Mesodermal cell (in vitro differentiated cells): ENCODE data around the gene ZDHHC14.

Source experiments
- H3K27ac ChIP-seq: 2 replicates; pipeline ENCODE4 v1.7.0; 2013; ENCODE audit warnings: mild to moderate bottlenecking, low read depth, low read length, moderate library complexity; ENCODE audit not compliant: severe bottlenecking
- H3K36me3 ChIP-seq: 2 replicates; pipeline ENCODE4 v1.7.1; 2013; ENCODE audit warnings: mild to moderate bottlenecking, low read length, moderate library complexity; ENCODE audit not compliant: control insufficient read depth, insufficient read depth
- H3K4me1 ChIP-seq: one replicate; pipeline ENCODE4 v1.7.1; 2013; ENCODE audit warnings: mild to moderate bottlenecking, low read length; ENCODE audit not compliant: insufficient read depth, control insufficient read depth, poor library complexity, severe bottlenecking
- H3K4me3 ChIP-seq: 2 replicates; pipeline ENCODE4 v1.7.0; 2013; ENCODE audit warnings: low read length, control low read depth, mild to moderate bottlenecking; ENCODE audit not compliant: insufficient read depth, poor library complexity, severe bottlenecking; ENCODE audit errors: extremely low read depth
- H3K9me3 ChIP-seq: 2 replicates; pipeline ENCODE4 v1.7.1; 2013; ENCODE audit warnings: mild to moderate bottlenecking, low read length, moderate library complexity; ENCODE audit not compliant: control insufficient read depth
- WGBS, 2 experiments: methylation state at CpG; one replicate each; pipeline ENCODE4 v1.1.5; 2013; ENCODE audit warnings: missing lambda C conversion rate in 2 of 2; ENCODE audit not compliant: insufficient coverage in 2 of 2; 5-methylcytosine and 5-hydroxymethylcytosine counted together

The ZDHHC14 gene

DNA sequence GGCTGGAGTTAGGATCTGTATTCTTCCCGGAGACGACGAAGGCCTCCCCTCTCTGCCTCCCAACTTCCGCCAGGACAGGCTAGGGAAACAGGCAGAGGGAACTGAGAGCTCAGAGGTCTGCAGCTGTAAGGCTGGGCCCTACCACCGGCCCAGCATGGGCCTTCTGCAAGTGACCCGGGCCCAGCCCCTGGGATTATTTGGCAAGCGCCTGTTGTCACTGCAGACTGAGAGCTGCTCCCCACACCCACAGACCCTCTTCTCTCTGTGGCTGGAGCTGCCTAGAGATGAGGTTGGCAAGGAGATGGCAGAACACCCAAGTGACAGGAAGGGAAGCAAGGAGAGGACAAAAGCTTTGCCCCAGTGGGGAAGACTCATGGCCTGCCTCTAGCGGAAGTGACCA lies 212.6 kb downstream of the ZDHHC14 start:
- no peaks in the 10 kb centered on the region for H3K36me3 ChIP-seq
- no peaks in the 10 kb centered on the region for H3K4me1 ChIP-seq
- no peak overlapping the region for H3K27ac ChIP-seq
- no peak overlapping the region for H3K4me3 ChIP-seq
- 84 to 85% methylated on average over 6 to 7 of the region's 8 CpGs for WGBS, 2 experiments
- H3K9me3 ChIP-seq = peaks cover 30% of the 10 kb centered on the region

DNA sequence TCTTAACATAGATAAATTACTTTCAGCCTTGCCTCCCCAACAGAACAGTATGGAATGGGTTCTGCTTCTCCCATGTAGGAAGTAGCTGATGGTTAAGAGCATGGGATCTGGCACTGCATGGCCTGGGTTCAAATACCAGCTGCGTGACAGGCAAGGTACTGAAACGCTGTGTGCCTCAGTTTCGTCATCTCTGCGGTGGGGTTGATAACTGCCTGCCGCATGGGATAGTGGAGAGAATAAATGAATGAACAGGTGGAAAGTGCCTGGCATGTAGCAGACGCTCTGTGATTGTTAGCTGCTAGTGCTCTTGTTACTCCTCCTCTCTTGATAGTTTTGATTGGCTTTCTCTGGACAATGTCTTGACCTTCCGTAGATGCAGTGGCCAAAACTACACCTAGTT lies 213.3 kb downstream of the ZDHHC14 start:
- Histone ChIP-seq H3K4me1 (no peaks in the 10 kb centered on the region), H3K9me3 (peaks cover 23% of the 10 kb centered on the region), H3K4me3 (no peak overlapping the region), H3K36me3 (no peaks in the 10 kb centered on the region), H3K27ac (no peak overlapping the region)
- WGBS, 2 experiments = 91% methylated on average over 6 to 7 of the region's 7 CpGs

DNA sequence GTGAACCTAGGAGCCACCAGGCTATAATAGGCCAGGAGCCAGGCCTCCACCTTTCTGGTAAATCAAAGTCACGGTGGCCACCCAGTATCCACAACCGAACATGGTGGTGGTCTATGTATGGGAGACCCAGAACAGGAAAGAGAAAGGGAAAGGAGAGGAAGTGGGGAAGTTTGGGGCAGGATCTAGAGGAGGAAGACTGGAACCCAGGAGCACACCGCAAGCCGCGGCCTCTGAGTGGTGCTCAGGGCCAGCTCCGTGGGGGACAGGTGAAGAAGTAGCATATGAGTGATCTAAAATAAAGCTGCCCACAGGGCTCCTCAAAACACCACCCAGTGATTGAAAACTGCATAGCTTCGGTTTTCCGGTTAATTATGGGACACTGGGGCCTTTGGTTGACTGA lies 214.8 kb downstream of the ZDHHC14 start:
- no peak overlapping the region for H3K27ac ChIP-seq
- peaks cover 9% of the 10 kb centered on the region for H3K9me3 ChIP-seq
- WGBS, 2 experiments = 91 to 99% methylated on average over 7 to 8 of the region's 8 CpGs
- no peaks in the 10 kb centered on the region for H3K4me1 ChIP-seq
- no peak overlapping the region for H3K4me3 ChIP-seq
- no peaks in the 10 kb centered on the region for H3K36me3 ChIP-seq

DNA sequence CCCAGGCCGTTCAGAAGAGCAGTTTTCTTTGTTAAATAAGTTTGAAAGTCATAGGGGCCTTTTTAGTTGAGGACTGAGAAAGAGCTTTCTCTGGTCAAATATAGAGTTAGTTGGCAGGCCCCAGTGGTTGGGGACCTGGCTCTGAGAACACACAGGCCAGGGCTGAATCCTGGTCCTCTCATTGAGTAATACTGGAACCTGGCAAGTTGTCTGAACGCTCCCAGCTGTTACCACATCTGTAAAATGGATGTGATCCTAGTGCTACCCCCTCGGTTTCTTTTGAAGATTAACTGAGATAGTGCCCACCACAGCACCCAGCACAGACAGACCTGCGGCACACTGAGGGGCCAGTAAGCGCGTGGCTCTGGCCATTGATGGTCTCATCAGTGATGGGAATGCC lies 215.5 kb downstream of the ZDHHC14 start:
- H3K9me3 ChIP-seq = peaks cover 5% of the 10 kb centered on the region
- H3K4me1 ChIP-seq = no peaks in the 10 kb centered on the region
- H3K36me3 ChIP-seq = no peaks in the 10 kb centered on the region
- H3K27ac ChIP-seq = no peak overlapping the region
- no peak overlapping the region for H3K4me3 ChIP-seq
- WGBS, 2 experiments = 91 to 98% methylated on average over 6 of the region's 6 CpGs

DNA sequence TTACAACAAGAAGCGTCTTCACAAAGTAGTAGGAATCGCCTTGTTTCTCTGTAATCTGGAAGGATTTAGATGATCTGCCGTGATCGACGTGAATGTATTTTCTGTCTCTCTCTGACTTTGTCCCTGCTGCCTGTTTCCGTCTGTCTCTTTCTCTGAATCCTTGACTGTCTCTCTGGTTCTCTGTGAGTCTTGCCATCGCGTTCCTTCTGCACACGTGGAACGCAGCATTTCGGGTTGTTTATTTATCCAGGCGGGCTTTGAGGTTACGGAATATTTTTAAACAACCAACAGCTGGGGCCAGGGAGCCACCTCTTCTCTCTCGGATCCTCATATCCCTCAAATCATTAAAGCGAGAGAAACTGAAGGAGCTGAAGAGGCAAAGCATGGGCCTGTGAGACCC lies 215.9 kb downstream of the ZDHHC14 start:
- Histone ChIP-seq H3K27ac (no peak overlapping the region), H3K36me3 (no peaks in the 10 kb centered on the region), H3K4me3 (no peak overlapping the region), H3K9me3 (peaks cover under 1% of the 10 kb centered on the region), H3K4me1 (no peaks in the 10 kb centered on the region)
- 92 to 97% methylated on average over 11 to 14 of the region's 15 CpGs for WGBS, 2 experiments

DNA sequence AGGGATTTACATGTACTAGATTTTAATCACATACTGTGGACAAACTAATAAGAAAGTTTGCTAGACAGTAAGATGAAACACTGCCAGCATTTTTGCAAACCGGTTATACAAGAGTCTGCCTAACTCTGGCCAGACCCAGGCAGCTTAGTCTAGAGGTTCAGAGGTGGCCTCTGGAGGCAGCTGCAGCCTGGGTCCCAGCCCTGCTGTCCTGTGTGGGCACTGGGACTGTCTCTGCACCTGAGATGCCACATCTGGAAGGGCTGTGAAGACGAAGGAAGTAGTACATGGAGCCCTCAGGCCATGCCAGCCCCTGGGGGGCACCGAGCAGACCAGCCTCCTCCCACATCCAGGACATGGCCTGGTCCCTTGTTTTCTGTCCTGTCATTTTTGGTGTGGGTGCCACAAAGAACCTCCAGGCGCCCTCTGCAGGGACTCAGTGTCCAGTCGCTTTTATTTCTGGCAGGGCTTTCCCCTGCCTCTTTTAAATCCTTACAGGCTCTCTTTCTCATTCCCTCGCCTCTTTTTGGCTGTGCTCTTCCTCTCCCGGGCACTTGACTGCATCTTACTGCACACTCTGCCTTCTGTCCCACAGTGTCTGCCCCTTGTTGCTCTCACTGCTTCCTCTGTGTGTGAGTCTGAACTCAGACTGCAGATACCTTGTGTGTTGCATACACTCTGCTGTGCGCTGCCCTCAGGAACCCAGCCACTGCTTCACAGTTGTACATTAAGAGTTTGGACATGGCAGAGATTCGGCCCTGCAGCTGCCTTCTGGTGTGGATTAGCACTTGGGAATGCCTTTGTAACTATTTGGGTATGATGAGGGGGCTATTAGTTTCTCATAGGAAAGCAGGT lies 216.7 kb downstream of the ZDHHC14 start:
- Histone ChIP-seq H3K4me3 (no peak overlapping the region), H3K9me3 (no peaks in the 10 kb centered on the region), H3K4me1 (no peaks in the 10 kb centered on the region), H3K36me3 (no peaks in the 10 kb centered on the region), H3K27ac (no peak overlapping the region)
- WGBS, 2 experiments = 35 to 42% methylated on average over 8 of the region's 9 CpGs

DNA sequence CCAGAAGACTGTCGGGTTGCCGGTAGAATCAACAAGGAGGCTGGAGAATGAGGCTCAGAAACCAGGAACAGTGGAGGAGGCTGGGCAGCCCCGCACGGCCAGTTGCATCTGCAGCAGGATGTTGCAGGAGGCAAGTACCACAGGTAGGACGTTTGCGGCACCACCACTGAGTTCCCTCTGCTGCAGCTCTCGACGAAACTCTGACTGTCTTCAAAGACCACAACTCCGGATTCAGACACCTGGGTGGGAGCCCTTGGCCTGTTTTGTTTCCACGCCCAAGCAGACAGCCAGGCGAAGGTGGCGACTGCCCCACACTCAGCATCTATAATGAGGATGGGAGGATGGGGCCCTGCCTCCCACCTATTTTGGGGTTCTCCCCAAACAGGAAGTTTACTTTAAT lies 218.2 kb downstream of the ZDHHC14 start:
- H3K36me3 ChIP-seq = no peaks in the 10 kb centered on the region
- H3K9me3 ChIP-seq = no peaks in the 10 kb centered on the region
- no peak overlapping the region for H3K27ac ChIP-seq
- 85 to 90% methylated on average over 6 to 10 of the region's 12 CpGs for WGBS, 2 experiments
- no peak overlapping the region for H3K4me3 ChIP-seq
- H3K4me1 ChIP-seq = no peaks in the 10 kb centered on the region

DNA sequence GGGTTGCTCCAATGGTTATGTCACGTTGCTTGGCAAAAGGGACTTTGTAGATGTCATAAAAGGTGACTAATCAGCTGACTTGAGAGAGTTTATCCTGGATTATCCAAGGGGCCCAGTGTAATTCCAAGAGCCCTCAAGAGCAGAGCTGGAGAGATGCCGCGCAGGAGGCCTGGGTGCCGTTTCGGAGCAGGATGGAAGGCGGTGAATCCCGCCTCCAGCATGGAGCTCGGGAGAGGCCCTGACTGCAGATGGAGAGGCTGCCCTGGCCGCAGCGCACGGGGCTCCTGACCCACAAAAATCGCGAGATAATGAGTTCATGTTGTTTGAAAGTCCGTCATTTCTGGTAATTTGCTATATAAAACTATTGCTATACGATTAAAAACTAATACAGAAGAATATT lies 219.8 kb downstream of the ZDHHC14 start:
- Histone ChIP-seq H3K9me3 (no peaks in the 10 kb centered on the region), H3K4me3 (no peak overlapping the region), H3K36me3 (no peaks in the 10 kb centered on the region), H3K4me1 (no peaks in the 10 kb centered on the region), H3K27ac (no peak overlapping the region)
- WGBS, 2 experiments = 87 to 96% methylated on average over 8 to 10 of the region's 15 CpGs

DNA sequence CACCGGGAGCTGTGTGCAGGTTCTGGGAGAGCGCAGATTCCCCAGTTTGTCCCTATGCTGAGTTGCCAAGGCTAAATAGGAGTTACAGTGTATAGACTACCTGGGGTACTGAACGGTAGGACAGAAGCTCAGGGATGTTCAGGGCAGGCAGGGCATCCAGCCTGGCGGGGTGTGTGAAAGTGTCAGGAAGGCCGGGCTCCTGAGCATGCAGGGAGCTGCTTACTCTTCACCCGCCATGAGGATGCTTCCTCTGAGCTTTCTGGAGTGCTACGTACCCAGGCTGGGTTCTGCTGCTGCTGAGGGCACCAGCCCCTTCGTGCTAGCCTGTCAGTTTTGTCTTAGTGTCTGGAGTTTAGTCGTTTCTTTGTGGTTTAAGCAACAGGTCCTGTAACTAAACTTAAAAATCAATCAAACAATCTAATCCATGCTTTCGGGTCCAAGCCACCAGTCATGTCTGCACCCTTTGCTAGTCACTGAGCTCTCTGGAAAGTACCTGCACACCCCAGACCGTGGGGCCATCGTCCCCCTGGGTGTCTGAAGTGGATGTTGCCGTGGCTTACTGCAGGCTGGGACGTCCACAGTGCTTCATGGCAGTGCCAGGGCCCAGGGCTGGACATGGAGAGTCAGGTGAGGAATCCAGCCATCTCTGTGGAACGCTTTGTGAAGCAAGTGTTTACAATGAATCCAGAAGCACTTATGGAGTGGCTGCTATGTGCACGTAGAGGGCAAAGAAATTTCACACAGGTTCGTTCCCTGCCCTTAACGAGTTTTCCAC lies 221.7 kb downstream of the ZDHHC14 start:
- Histone ChIP-seq H3K36me3 (no peaks in the 10 kb centered on the region), H3K4me3 (no peak overlapping the region), H3K4me1 (peaks cover 10% of the 10 kb centered on the region), H3K9me3 (no peaks in the 10 kb centered on the region), H3K27ac (no peak overlapping the region)
- WGBS, 2 experiments = 90 to 92% methylated on average over 14 to 15 of the region's 18 CpGs

DNA sequence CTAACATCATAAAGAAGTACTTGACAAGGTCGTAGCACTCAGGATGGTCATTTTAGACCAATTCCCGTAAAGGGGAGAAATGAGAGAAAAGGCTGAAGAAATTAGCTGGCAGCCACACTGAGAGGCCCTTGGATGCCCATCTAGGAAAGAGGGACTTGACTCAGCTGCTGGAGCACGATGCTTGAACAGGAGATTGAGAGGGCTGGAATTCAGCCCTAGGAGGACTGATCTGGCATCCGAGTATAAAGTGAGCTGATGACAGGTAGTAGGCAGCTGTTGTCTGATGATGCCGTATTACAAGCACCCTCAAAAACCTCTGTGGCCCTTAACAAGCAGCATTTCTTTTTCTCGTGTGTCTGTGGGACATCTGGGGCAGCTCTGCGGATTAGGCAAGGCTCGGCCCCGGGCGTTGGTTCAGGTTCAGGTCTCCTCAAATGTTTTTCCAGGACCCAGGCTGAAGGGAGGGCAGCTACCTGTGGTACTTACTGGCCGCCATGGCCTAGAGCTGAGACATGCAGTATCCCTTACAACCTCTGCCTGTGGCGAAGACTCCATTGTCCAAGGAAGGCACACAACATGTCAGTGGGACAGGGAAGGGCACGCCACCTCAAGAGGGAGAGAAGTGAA lies 222.4 kb downstream of the ZDHHC14 start:
- no peaks in the 10 kb centered on the region for H3K36me3 ChIP-seq
- peaks cover 15% of the 10 kb centered on the region for H3K4me1 ChIP-seq
- H3K9me3 ChIP-seq = no peaks in the 10 kb centered on the region
- H3K4me3 ChIP-seq = no peak overlapping the region
- H3K27ac ChIP-seq = no peak overlapping the region
- WGBS, 2 experiments = 86 to 94% methylated on average over 11 to 12 of the region's 13 CpGs
